ENCODE results near the gene SLC2A1.

The SLC2A1 gene

GRCh38 chr1:43004587-43005459 lies 46.2 kb upstream of the SLC2A1 start:
- POLR2A ChIA-PET, result no interaction called here
- Histone ChIP-seq H3K9me3 (ENCODE audit: control insufficient read depth, insufficient read depth, low read depth, low read length) (no peaks in the 10 kb centered on the region), H3K4me1 (ENCODE audit: control insufficient read depth, insufficient read depth, low read length) (no peaks in the 10 kb centered on the region), H3K27ac (ENCODE audit: extremely low read depth, low read depth, low read length) (no peak overlapping the region), H3K36me3 (ENCODE audit: control insufficient read depth in 2 of 2, insufficient read depth in 1 of 2, low read length in 2 of 2) (no peaks in the 10 kb centered on the region), H3K4me3 (ENCODE audit: low read depth, low read length) (no peak overlapping the region)
- CTCF ChIA-PET, result no interaction called here
- TF ChIP-seq ZNF777 (tag by site-specific recombination; IDR thresholded peaks at IDR 0.05; ENCODE audit: borderline replicate concordance), result no peak
- TF ChIP-seq ZNF585B (tag by site-specific recombination; IDR thresholded peaks at IDR 0.05), result no peak
- TF ChIP-seq ZBTB8A (tag by site-specific recombination; IDR thresholded peaks at IDR 0.05), result no peak
- TF ChIP-seq, protein P1, sequence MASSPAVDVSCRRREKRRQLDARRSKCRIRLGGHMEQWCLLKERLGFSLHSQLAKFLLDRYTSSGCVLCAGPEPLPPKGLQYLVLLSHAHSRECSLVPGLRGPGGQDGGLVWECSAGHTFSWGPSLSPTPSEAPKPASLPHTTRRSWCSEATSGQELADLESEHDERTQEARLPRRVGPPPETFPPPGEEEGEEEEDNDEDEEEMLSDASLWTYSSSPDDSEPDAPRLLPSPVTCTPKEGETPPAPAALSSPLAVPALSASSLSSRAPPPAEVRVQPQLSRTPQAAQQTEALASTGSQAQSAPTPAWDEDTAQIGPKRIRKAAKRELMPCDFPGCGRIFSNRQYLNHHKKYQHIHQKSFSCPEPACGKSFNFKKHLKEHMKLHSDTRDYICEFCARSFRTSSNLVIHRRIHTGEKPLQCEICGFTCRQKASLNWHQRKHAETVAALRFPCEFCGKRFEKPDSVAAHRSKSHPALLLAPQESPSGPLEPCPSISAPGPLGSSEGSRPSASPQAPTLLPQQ (tag by site-specific recombination; IDR thresholded peaks at IDR 0.05), result no peak
- no peak for TF ChIP-seq ZNF169 (tag by site-specific recombination; IDR thresholded peaks at IDR 0.05)
- no peak for TF ChIP-seq TRIM28 (IDR thresholded peaks at IDR 0.05; ENCODE audit: borderline replicate concordance, low read length)
- TF ChIP-seq ZNF645 (tag by site-specific recombination; IDR thresholded peaks at IDR 0.05), result no peak
- no peak for TF ChIP-seq ZNF600 (tag by site-specific recombination; IDR thresholded peaks at IDR 0.05)
- no peak for TF ChIP-seq ZNF175 (tag by site-specific recombination; IDR thresholded peaks at IDR 0.05)
- no peak for TF ChIP-seq ZNF670 (tag by site-specific recombination; IDR thresholded peaks at IDR 0.05; ENCODE audit: low read depth)

GRCh38 chr1:43002766-43003165 lies 44.1 kb upstream of the SLC2A1 start:
- ChIA-PET CTCF (no interaction called here), POLR2A (no interaction called here)
- no peaks in the 10 kb centered on the region for H3K36me3 ChIP-seq (ENCODE audit: control insufficient read depth in 2 of 2, insufficient read depth in 1 of 2, low read length in 2 of 2)
- H3K27ac ChIP-seq (ENCODE audit: extremely low read depth, low read depth, low read length), result no peak overlapping the region
- no peaks in the 10 kb centered on the region for H3K9me3 ChIP-seq (ENCODE audit: control insufficient read depth, insufficient read depth, low read depth, low read length)
- no peaks in the 10 kb centered on the region for H3K4me1 ChIP-seq (ENCODE audit: control insufficient read depth, insufficient read depth, low read length)
- H3K4me3 ChIP-seq (ENCODE audit: low read depth, low read length), result no peak overlapping the region
- TF ChIP-seq ZBTB48 (tag by site-specific recombination; IDR thresholded peaks at IDR 0.05), result no peak
- TF ChIP-seq RBAK (tag by site-specific recombination; IDR thresholded peaks at IDR 0.05), result no peak
- no peak for TF ChIP-seq PRDM10 (tag by site-specific recombination; IDR thresholded peaks at IDR 0.05)
- TF ChIP-seq, protein P2, sequence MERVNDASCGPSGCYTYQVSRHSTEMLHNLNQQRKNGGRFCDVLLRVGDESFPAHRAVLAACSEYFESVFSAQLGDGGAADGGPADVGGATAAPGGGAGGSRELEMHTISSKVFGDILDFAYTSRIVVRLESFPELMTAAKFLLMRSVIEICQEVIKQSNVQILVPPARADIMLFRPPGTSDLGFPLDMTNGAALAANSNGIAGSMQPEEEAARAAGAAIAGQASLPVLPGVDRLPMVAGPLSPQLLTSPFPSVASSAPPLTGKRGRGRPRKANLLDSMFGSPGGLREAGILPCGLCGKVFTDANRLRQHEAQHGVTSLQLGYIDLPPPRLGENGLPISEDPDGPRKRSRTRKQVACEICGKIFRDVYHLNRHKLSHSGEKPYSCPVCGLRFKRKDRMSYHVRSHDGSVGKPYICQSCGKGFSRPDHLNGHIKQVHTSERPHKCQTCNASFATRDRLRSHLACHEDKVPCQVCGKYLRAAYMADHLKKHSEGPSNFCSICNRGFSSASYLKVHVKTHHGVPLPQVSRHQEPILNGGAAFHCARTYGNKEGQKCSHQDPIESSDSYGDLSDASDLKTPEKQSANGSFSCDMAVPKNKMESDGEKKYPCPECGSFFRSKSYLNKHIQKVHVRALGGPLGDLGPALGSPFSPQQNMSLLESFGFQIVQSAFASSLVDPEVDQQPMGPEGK (tag by site-specific recombination; IDR thresholded peaks at IDR 0.05), result no peak
- TF ChIP-seq, protein P3, sequence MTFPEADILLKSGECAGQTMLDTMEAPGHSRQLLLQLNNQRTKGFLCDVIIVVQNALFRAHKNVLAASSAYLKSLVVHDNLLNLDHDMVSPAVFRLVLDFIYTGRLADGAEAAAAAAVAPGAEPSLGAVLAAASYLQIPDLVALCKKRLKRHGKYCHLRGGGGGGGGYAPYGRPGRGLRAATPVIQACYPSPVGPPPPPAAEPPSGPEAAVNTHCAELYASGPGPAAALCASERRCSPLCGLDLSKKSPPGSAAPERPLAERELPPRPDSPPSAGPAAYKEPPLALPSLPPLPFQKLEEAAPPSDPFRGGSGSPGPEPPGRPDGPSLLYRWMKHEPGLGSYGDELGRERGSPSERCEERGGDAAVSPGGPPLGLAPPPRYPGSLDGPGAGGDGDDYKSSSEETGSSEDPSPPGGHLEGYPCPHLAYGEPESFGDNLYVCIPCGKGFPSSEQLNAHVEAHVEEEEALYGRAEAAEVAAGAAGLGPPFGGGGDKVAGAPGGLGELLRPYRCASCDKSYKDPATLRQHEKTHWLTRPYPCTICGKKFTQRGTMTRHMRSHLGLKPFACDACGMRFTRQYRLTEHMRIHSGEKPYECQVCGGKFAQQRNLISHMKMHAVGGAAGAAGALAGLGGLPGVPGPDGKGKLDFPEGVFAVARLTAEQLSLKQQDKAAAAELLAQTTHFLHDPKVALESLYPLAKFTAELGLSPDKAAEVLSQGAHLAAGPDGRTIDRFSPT (tag by site-specific recombination; IDR thresholded peaks at IDR 0.05), result no peak
- no peak for TF ChIP-seq FEZF1 (tag by site-specific recombination; IDR thresholded peaks at IDR 0.05)
- TF ChIP-seq ZNF623 (tag by site-specific recombination; IDR thresholded peaks at IDR 0.05), result no peak
- no peak for TF ChIP-seq ZNF341 (tag by site-specific recombination; IDR thresholded peaks at IDR 0.05; ENCODE audit: low read depth)
- TF ChIP-seq ZNF645 (tag by site-specific recombination; IDR thresholded peaks at IDR 0.05), result no peak
- TF ChIP-seq ZNF600 (tag by site-specific recombination; IDR thresholded peaks at IDR 0.05), result no peak
